ENCODE data around the gene PAEP. TPM values are rescaled to one million over a fixed set of nuclear protein-coding genes. Genes with fewer than 3 reads are reported as not detected.

The PAEP gene
- polyA plus RNA-seq, 3 donors from 2014 or later = not detected

GRCh38 chr9:135582541-135582940, 21.0 kb downstream of the PAEP start:
- Mint-ChIP-seq H3K4me1 (no peaks in the 10 kb centered on the region), H3K4me3 (no peak overlapping the region), H3K27ac (no peak overlapping the region), H3K36me3 (no peaks in the 10 kb centered on the region), H3K27me3 (ENCODE audit: low read depth in 3 of 3) (peaks cover 0 to 2% (median 1%) of the 10 kb centered on the region in 3 donors), H3K9me3 (no peaks in the 10 kb centered on the region)
- DNase-seq = no peak

- no peak overlapping the region for H3K27ac Mint-ChIP-seq
- peaks cover 0 to 2% (median 1%) of the 10 kb centered on the region in 3 donors for H3K27me3 Mint-ChIP-seq (ENCODE audit: low read depth in 3 of 3)
- no peak for DNase-seq
- H3K9me3 Mint-ChIP-seq = no peaks in the 10 kb centered on the region
- no peaks in the 10 kb centered on the region for H3K36me3 Mint-ChIP-seq
- no peaks in the 10 kb centered on the region for H3K4me1 Mint-ChIP-seq
- H3K4me3 Mint-ChIP-seq = no peak overlapping the region
These were observed 21.6 kb downstream of the PAEP start for GRCh38 chr9:135582966-135583687.

DNA sequence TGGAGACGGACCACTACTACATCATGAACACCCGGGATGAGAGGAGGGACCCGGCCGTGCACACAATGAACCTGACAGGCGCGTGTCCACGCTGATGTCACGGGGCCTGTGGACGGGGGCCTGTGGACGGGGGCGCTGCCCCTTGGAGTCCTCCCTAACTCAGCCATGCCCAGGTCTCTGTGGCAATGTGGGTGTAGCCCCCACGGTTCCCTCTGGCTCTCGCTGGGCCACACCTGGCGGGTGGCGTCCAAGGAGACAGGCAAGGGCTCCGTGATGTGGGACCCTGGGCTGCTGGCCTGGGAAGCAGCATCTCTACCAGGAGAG, 22.1 kb downstream of the PAEP start:
- Mint-ChIP-seq H3K27me3 (ENCODE audit: low read depth in 3 of 3) (peaks cover 0 to 2% (median 1%) of the 10 kb centered on the region in 3 donors), H3K36me3 (no peaks in the 10 kb centered on the region), H3K9me3 (no peaks in the 10 kb centered on the region), H3K27ac (no peak overlapping the region), H3K4me3 (no peak overlapping the region), H3K4me1 (no peaks in the 10 kb centered on the region)
- no peak for DNase-seq

DNA sequence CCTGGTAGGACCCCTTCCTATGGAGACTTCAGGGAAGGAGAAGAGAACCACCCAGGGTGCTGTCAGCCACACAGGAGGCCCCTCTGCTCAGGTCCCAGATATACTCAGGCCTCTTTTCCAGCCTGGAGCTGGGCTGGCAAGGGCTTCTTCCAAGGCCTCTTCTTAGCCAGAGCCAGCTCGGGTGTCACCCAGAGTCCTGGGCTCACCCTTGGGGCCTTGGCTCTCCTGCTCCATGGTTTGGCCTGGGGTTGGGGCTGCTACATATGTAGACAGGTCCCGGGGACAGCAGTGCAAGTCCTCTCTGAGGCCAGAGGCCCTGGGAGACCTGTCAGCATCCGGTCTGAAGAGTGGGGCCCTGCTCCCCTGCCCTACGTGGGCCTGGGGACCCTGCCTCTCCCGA, 22.8 kb downstream of the PAEP start:
- no peak overlapping the region for H3K4me3 Mint-ChIP-seq
- no peaks in the 10 kb centered on the region for H3K9me3 Mint-ChIP-seq
- no peaks in the 10 kb centered on the region for H3K36me3 Mint-ChIP-seq
- peaks cover 0 to 2% (median 1%) of the 10 kb centered on the region in 3 donors for H3K27me3 Mint-ChIP-seq (ENCODE audit: low read depth in 3 of 3)
- no peaks in the 10 kb centered on the region for H3K4me1 Mint-ChIP-seq
- no peak for DNase-seq
- no peak overlapping the region for H3K27ac Mint-ChIP-seq

GRCh38 chr9:135584934-135585333, 23.4 kb downstream of the PAEP start:
- no peak for DNase-seq
- no peak overlapping the region for H3K27ac Mint-ChIP-seq
- no peaks in the 10 kb centered on the region for H3K4me1 Mint-ChIP-seq
- no peaks in the 10 kb centered on the region for H3K36me3 Mint-ChIP-seq
- H3K9me3 Mint-ChIP-seq = no peaks in the 10 kb centered on the region
- H3K4me3 Mint-ChIP-seq = no peak overlapping the region
- peaks cover 0 to 2% (median 1%) of the 10 kb centered on the region in 3 donors for H3K27me3 Mint-ChIP-seq (ENCODE audit: low read depth in 3 of 3)

DNA sequence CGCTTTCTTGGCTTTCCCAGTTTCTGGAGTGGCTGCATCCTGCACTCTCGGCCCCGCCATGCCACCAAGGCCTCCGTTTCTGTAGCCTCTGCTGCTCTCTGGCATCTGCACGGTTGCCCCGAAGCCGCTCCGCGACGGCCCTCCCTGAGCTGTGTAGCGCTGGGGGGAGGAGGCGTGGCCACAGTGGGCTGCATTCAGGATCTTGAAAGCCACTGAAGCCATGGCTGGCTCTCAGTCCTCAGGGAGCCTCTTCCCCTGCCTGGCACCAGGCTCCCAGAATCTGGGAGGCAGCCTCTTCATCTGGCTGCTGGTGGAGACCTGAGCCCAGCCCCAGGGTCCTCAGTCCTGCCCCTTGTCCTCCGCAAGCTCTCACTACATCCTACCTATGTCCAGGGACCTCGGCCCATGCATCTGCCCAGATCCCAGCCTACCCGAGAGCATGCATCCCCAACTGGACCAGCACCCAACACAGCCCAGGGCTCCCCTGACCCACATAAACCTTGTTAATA, 25.1 kb downstream of the PAEP start:
- DNase-seq = no peak
- no peaks in the 10 kb centered on the region for H3K9me3 Mint-ChIP-seq
- H3K27me3 Mint-ChIP-seq (ENCODE audit: low read depth in 3 of 3) = peaks cover 1 to 2% (median 2%) of the 10 kb centered on the region in 3 donors
- H3K27ac Mint-ChIP-seq = peak overlapping the region in 1 of 6 donors; percentile 34
- no peak overlapping the region for H3K4me3 Mint-ChIP-seq
- H3K4me1 Mint-ChIP-seq = no peaks in the 10 kb centered on the region
- no peaks in the 10 kb centered on the region for H3K36me3 Mint-ChIP-seq

GRCh38 chr9:135587658-135588057, 26.1 kb downstream of the PAEP start:
- H3K27me3 Mint-ChIP-seq (ENCODE audit: low read depth in 3 of 3) = peaks cover 1 to 2% (median 2%) of the 10 kb centered on the region in 3 donors
- H3K36me3 Mint-ChIP-seq = no peaks in the 10 kb centered on the region

GRCh38 chr9:135588371-135588770, 26.8 kb downstream of the PAEP start:
- Mint-ChIP-seq H3K27ac (no peak overlapping the region), H3K9me3 (no peaks in the 10 kb centered on the region), H3K4me1 (no peaks in the 10 kb centered on the region), H3K36me3 (no peaks in the 10 kb centered on the region), H3K27me3 (ENCODE audit: low read depth in 3 of 3) (peaks cover 1 to 2% (median 2%) of the 10 kb centered on the region in 3 donors), H3K4me3 (no peak overlapping the region)
- no peak for DNase-seq

More at GRCh38 chr9:135587658-135588057, 26.1 kb downstream of the PAEP start:
- Mint-ChIP-seq H3K4me1 (no peaks in the 10 kb centered on the region), H3K27ac (no peak overlapping the region), H3K4me3 (no peak overlapping the region), H3K9me3 (no peaks in the 10 kb centered on the region)
- DNase-seq = no peak

GRCh38 chr9:135588886-135589595, 27.5 kb downstream of the PAEP start:
- Mint-ChIP-seq H3K4me3 (no peak overlapping the region), H3K27me3 (ENCODE audit: low read depth in 3 of 3) (peaks cover 1 to 2% (median 2%) of the 10 kb centered on the region in 3 donors), H3K36me3 (no peaks in the 10 kb centered on the region), H3K27ac (no peak overlapping the region), H3K9me3 (no peaks in the 10 kb centered on the region), H3K4me1 (no peaks in the 10 kb centered on the region)
- DNase-seq = no peak

DNA sequence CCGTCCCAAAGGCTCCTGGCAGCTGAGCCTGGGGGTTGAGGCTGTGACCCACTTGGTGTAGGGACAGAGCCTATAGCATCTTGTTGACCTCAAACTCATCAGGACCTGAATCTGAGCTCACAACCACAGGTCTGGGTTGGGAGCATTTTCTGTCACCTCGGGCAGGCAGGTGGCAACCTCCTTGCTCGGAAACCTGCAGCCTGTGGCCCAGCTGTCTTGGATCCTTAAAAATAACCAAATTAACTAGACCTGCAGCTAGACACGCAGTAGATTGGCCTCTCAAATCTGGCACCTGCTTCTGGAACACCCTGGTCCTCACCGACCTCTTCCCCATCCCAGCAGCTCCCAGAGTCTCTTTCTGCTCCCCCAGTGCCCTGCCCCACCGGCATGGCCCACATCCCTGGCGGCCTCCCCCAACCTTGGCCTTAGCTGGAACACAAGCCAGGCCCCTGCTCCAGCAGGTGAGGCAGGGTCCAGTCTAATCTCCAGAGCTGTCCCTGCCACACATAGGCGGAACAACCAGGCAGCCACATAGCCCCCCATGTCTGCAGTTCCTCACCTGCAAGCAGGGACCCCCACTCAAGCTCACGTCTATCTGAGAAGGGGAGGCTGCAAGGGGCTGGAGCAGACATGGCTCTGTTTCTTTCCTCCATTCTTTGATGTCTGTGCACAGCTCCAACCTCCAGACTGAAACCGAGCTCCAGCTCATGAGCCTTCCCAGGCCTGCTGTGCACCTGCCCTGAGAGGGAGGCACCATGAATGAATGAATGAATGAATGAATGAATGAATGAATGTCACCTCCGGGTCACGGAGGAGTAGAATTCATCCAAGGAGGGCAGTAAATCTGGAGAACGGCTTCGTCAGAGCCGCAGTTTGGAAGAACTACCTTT, 28.3 kb downstream of the PAEP start:
- no peak for DNase-seq
- Mint-ChIP-seq H3K36me3 (no peaks in the 10 kb centered on the region), H3K9me3 (no peaks in the 10 kb centered on the region), H3K4me3 (no peak overlapping the region), H3K27me3 (ENCODE audit: low read depth in 3 of 3) (peaks cover 0 to 2% (median 2%) of the 10 kb centered on the region in 3 donors), H3K4me1 (no peaks in the 10 kb centered on the region), H3K27ac (peak overlapping the region in 1 of 6 donors; percentile 11)

DNA sequence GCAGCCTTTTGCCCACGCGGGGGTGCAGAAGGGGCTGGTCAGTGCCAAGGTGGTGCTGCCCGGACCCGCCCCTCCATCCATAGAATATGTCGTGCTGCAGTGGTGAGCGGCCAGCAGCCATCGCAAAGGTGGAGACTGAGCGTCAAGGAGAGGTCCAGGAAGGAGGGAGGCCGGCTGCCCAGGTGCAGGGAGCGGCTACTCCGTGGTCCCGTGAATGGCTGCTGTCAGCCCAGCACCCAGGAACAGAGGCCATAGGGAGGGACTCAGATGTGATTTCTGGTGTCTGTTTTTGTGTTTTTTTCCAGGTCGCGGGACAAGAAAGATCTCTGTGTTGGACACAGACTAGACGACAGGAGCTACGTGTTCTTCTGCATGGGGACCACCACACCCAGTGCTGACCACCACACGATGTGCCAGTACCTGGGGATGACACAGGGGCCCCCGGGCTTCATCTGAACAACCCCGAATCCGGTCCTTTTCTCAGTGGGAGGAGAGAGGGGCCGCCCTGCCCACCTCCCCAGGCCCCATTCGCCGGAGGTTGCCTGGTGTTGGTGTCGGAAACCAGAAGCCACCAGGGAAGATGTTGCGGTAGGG, 29.0 kb downstream of the PAEP start:
- Mint-ChIP-seq H3K36me3 (no peaks in the 10 kb centered on the region), H3K27ac (no peak overlapping the region), H3K4me3 (no peak overlapping the region), H3K27me3 (ENCODE audit: low read depth in 3 of 3) (peaks cover 0 to 2% (median 0%) of the 10 kb centered on the region in 3 donors), H3K9me3 (no peaks in the 10 kb centered on the region), H3K4me1 (no peaks in the 10 kb centered on the region)
- no peak for DNase-seq

DNA sequence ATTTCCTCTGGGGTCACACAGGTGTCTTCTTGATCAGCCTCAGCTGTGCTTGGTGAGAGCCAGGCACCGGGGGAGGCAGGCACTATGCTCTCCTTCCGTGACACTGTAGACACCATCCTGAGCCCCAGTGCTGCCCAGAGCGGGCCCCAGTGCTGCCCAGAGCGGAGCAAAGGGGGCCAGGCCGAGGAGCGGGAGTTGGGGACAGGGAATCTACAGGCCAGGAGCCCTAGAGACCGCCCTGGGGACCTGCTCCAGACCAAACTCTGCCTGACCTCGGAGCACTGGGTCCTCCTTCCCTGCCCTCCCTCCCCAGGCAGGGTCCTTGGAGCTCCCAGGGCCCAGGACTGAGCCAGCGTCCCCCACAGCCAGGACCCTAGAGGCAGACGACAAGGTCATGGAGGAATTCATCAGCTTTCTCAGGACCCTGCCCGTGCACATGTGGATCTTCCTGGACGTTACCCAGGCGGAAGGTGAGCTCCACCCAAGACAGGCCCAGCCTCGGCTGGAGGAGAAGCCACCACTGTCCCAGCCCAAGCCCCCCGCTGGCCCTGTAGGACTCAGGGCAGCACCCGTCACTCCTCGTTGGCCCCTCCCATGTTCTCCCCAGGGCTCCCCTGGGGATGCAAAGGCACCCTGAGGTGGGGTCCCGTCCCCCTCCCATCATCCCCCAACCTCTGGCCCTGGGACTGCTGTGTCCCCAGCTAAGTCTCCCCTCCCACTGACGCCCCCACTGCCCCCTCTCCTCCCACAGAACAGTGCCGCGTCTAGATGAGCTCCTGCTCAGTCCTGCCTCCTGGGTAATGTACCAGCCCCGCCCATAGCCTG, 30.2 kb downstream of the PAEP start:
- H3K27me3 Mint-ChIP-seq (ENCODE audit: low read depth in 3 of 3) = peaks cover 0 to 2% (median 0%) of the 10 kb centered on the region in 3 donors

GRCh38 chr9:135592331-135592590, 30.7 kb downstream of the PAEP start:
- no peak for DNase-seq
- no peaks in the 10 kb centered on the region for H3K4me1 Mint-ChIP-seq

More for the DNA sequence above, 30.2 kb downstream of the PAEP start:
- Mint-ChIP-seq H3K27ac (no peak overlapping the region), H3K9me3 (no peaks in the 10 kb centered on the region), H3K4me1 (no peaks in the 10 kb centered on the region), H3K36me3 (no peaks in the 10 kb centered on the region), H3K4me3 (no peak overlapping the region)
- no peak for DNase-seq

More at GRCh38 chr9:135592331-135592590, 30.7 kb downstream of the PAEP start:
- no peak overlapping the region for H3K27ac Mint-ChIP-seq
- no peak overlapping the region for H3K4me3 Mint-ChIP-seq
- H3K36me3 Mint-ChIP-seq = no peaks in the 10 kb centered on the region
- peaks cover 0 to 2% (median 2%) of the 10 kb centered on the region in 3 donors for H3K27me3 Mint-ChIP-seq (ENCODE audit: low read depth in 3 of 3)
- H3K9me3 Mint-ChIP-seq = no peaks in the 10 kb centered on the region

All from immature natural killer cell (primary cell).